Trophoblast cell (in vitro differentiated cells and primary cell): ENCODE measurements around the gene NPW.
A peak's percentile ranks its signal among the peaks of the same experiment; 100 is the strongest.

Experiments
- DNase-seq, 2 donors: peaks; one replicate each; pipeline ENCODE4 v3.0.0-alpha.2; 2016
- H2AFZ ChIP-seq: 2 replicates; pipeline ENCODE4 v1.6.1; 2013; ENCODE audit warnings: low read length, moderate library complexity, mild to moderate bottlenecking; ENCODE audit not compliant: insufficient read depth, poor library complexity
- H2AK5ac ChIP-seq: 2 replicates; pipeline ENCODE4 v1.6.1; 2013; ENCODE audit warnings: mild to moderate bottlenecking, low read length
- H2BK120ac ChIP-seq: 2 replicates; pipeline ENCODE4 v1.6.1; 2013; ENCODE audit warnings: low read length, mild to moderate bottlenecking, moderate library complexity; ENCODE audit not compliant: insufficient read depth, poor library complexity
- H2BK12ac ChIP-seq: 2 replicates; pipeline ENCODE4 v1.6.1; 2013; ENCODE audit warnings: mild to moderate bottlenecking, low read length, moderate library complexity
- H2BK5ac ChIP-seq: 2 replicates; pipeline ENCODE4 v1.6.1; 2013; ENCODE audit warnings: low read length, low read depth, moderate library complexity, mild to moderate bottlenecking; ENCODE audit not compliant: poor library complexity
- H3K14ac ChIP-seq: 2 replicates; pipeline ENCODE4 v1.6.1; 2013; ENCODE audit warnings: mild to moderate bottlenecking, low read length
- H3K18ac ChIP-seq: 2 replicates; pipeline ENCODE4 v1.6.1; 2013; ENCODE audit warnings: mild to moderate bottlenecking, low read length
- H3K23ac ChIP-seq: 2 replicates; pipeline ENCODE4 v1.6.1; 2013; ENCODE audit warnings: low read length
- H3K27ac ChIP-seq: 2 replicates; pipeline ENCODE4 v1.5.1; 2013; ENCODE audit warnings: low read depth, mild to moderate bottlenecking, inconsistent platforms, low read length, moderate library complexity
- H3K27me3 ChIP-seq: 2 replicates; pipeline ENCODE4 v1.6.1; 2013; ENCODE audit warnings: inconsistent platforms, mild to moderate bottlenecking, low read length, moderate library complexity; ENCODE audit not compliant: insufficient read depth
- H3K36me3 ChIP-seq, 2 experiments: 1 replicate in 1 of 2; 2 replicates in 1 of 2; pipeline ENCODE4 v1.6.1; 2013; ENCODE audit warnings: low read length in 2 of 2, mild to moderate bottlenecking in 2 of 2, moderate library complexity in 1 of 2; ENCODE audit not compliant: insufficient read depth in 2 of 2, control insufficient read depth in 1 of 2
- H3K4ac ChIP-seq: 2 replicates; pipeline ENCODE4 v1.6.1; 2013; ENCODE audit warnings: low read depth, mild to moderate bottlenecking, low read length, moderate library complexity
- H3K4me1 ChIP-seq, 2 experiments: 1 replicate in 1 of 2; 2 replicates in 1 of 2; pipeline ENCODE4 v1.6.1; 2013; ENCODE audit warnings: low read length in 2 of 2, mild to moderate bottlenecking in 2 of 2, moderate library complexity in 1 of 2; ENCODE audit not compliant: insufficient read depth in 2 of 2, control insufficient read depth in 1 of 2
- H3K4me2 ChIP-seq: 2 replicates; pipeline ENCODE4 v1.6.1; 2013; ENCODE audit warnings: inconsistent platforms, mild to moderate bottlenecking, low read length, moderate library complexity
- H3K4me3 ChIP-seq: 2 replicates; pipeline ENCODE4 v1.5.1; 2013; ENCODE audit warnings: mild to moderate bottlenecking, low read depth, low read length, inconsistent platforms
- H3K79me1 ChIP-seq: one replicate; pipeline ENCODE4 v1.6.1; 2013; ENCODE audit warnings: low read length
- H3K79me2 ChIP-seq: 2 replicates; pipeline ENCODE4 v1.6.1; 2013; ENCODE audit warnings: low read length, mild to moderate bottlenecking; ENCODE audit not compliant: control insufficient read depth, insufficient read depth, poor library complexity
- H3K9ac ChIP-seq: 2 replicates; pipeline ENCODE4 v1.6.1; 2013; ENCODE audit warnings: mild to moderate bottlenecking, low read length
- H3K9me3 ChIP-seq: 2 replicates; pipeline ENCODE4 v1.6.1; 2013; ENCODE audit warnings: low read depth, mild to moderate bottlenecking, control low read depth, inconsistent platforms, low read length; ENCODE audit not compliant: insufficient read depth
- H4K12ac ChIP-seq: 2 replicates; pipeline ENCODE4 v1.6.1; 2013; ENCODE audit warnings: low read depth, mild to moderate bottlenecking, low read length, moderate library complexity
- H4K8ac ChIP-seq: 2 replicates; pipeline ENCODE4 v1.6.1; 2013; ENCODE audit warnings: low read depth, mild to moderate bottlenecking, low read length, moderate library complexity
- H4K91ac ChIP-seq: one replicate; pipeline ENCODE4 v1.6.1; 2013; ENCODE audit warnings: low read depth, mild to moderate bottlenecking, low read length, moderate library complexity
- WGBS: extraction: QIAGEN DNeasy Blood & Tissue Kit; methylation state at CpG from one replicate; pipeline ENCODE4 v1.1.7; 2013; ENCODE audit warnings: missing lambda C conversion rate; ENCODE audit not compliant: insufficient read length, insufficient coverage; ENCODE audit errors: extremely low coverage; 5-methylcytosine and 5-hydroxymethylcytosine counted together

NPW gene

GRCh38 chr16:2007081-2007836 is 12.3 kb upstream of the NPW start:
- Histone ChIP-seq H3K14ac (no peak overlapping the region), H3K27ac (no peak overlapping the region), H2AFZ (no peak overlapping the region), H3K4me3 (no peak overlapping the region), H4K12ac (no peak overlapping the region), H3K36me3 (peaks cover 20 to 22% of the 10 kb centered on the region in 2 experiments), H4K91ac (no peak overlapping the region), H3K23ac (no peak overlapping the region), H3K27me3 (no peaks in the 10 kb centered on the region), H3K4me1 (peaks cover 13 to 26% of the 10 kb centered on the region in 2 experiments), H2BK12ac (no peak overlapping the region), H2BK5ac (no peak overlapping the region), H4K8ac (no peak overlapping the region), H3K18ac (no peak overlapping the region), H2AK5ac (no peak overlapping the region), H3K79me2 (peaks cover 13% of the 10 kb centered on the region), H3K4ac (peak overlapping the region; percentile 41), H3K9ac (no peak overlapping the region), H3K79me1 (peaks cover 7% of the 10 kb centered on the region), H3K4me2 (no peak overlapping the region), H2BK120ac (no peak overlapping the region), H3K9me3 (peaks cover 1% of the 10 kb centered on the region)
- DNase-seq, result no peak
- no CpG with 5 or more reads among the region's 16 CpGs for WGBS

GRCh38 chr16:2008009-2008526 is 11.5 kb upstream of the NPW start:
- peaks cover 13 to 26% of the 10 kb centered on the region in 2 experiments for H3K4me1 ChIP-seq
- H3K4me2 ChIP-seq, result peak overlapping the region; percentile 85
- no peak overlapping the region for H2AK5ac ChIP-seq
- no peak overlapping the region for H3K4me3 ChIP-seq
- H3K27ac ChIP-seq, result no peak overlapping the region
- peak; percentile 85 to 91 for DNase-seq
- no peak overlapping the region for H4K91ac ChIP-seq
- peaks cover 12 to 14% of the 10 kb centered on the region in 2 experiments for H3K36me3 ChIP-seq
- no peak overlapping the region for H2BK120ac ChIP-seq
- no peak overlapping the region for H2AFZ ChIP-seq
- WGBS, result no CpG with 5 or more reads among the region's 15 CpGs
- no peak overlapping the region for H3K14ac ChIP-seq
- H3K18ac ChIP-seq, result no peak overlapping the region
- peaks cover 7% of the 10 kb centered on the region for H3K79me1 ChIP-seq
- peaks cover 1% of the 10 kb centered on the region for H3K9me3 ChIP-seq
- no peak overlapping the region for H2BK12ac ChIP-seq
- H2BK5ac ChIP-seq, result no peak overlapping the region
- no peak overlapping the region for H3K23ac ChIP-seq
- H3K27me3 ChIP-seq, result no peaks in the 10 kb centered on the region
- H4K12ac ChIP-seq, result no peak overlapping the region
- no peak overlapping the region for H4K8ac ChIP-seq
- peak overlapping the region; percentile 32 for H3K4ac ChIP-seq
- H3K79me2 ChIP-seq, result peaks cover 13% of the 10 kb centered on the region
- H3K9ac ChIP-seq, result no peak overlapping the region

- Histone ChIP-seq H3K14ac (no peak overlapping the region), H4K91ac (no peak overlapping the region), H3K27ac (no peak overlapping the region), H2BK12ac (no peak overlapping the region), H2BK5ac (no peak overlapping the region), H3K9ac (peak overlapping the region; percentile 99), H4K12ac (no peak overlapping the region), H2BK120ac (no peak overlapping the region), H3K4ac (peak overlapping the region; percentile 56), H3K27me3 (no peaks in the 10 kb centered on the region), H3K79me2 (peaks cover 13% of the 10 kb centered on the region), H2AK5ac (no peak overlapping the region), H3K79me1 (peaks cover 7% of the 10 kb centered on the region), H3K23ac (no peak overlapping the region), H4K8ac (no peak overlapping the region), H3K4me1 (peaks cover 13 to 26% of the 10 kb centered on the region in 2 experiments), H3K18ac (no peak overlapping the region), H3K9me3 (peaks cover 1% of the 10 kb centered on the region), H2AFZ (no peak overlapping the region), H3K4me2 (peak overlapping the region; percentile 85), H3K4me3 (peak overlapping the region; percentile 96), H3K36me3 (peaks cover 7 to 9% of the 10 kb centered on the region in 2 experiments)
- peak in 1 of 2 donors; percentile 52 for DNase-seq
- WGBS, result no CpG with 5 or more reads among the region's 23 CpGs
These were observed 10.9 kb upstream of the NPW start for GRCh38 chr16:2008631-2009163.

GRCh38 chr16:2009164-2009711 is 10.3 kb upstream of the NPW start:
- no peak overlapping the region for H3K23ac ChIP-seq
- peaks cover 13% of the 10 kb centered on the region for H3K79me2 ChIP-seq
- H3K9ac ChIP-seq, result peak overlapping the region; percentile 99
- H3K14ac ChIP-seq, result peak overlapping the region; percentile 88
- peak overlapping the region; percentile 96 for H3K4me3 ChIP-seq
- peak overlapping the region; percentile 52 for H2BK120ac ChIP-seq
- peak overlapping the region; percentile 81 for H4K91ac ChIP-seq
- H2AFZ ChIP-seq, result peak overlapping the region; percentile 50
- H4K8ac ChIP-seq, result peak overlapping the region; percentile 77
- H3K9me3 ChIP-seq, result peaks cover 1% of the 10 kb centered on the region
- peak overlapping the region; percentile 32 for H2AK5ac ChIP-seq
- H3K4me2 ChIP-seq, result peak overlapping the region; percentile 85
- no CpG with 5 or more reads among the region's 55 CpGs for WGBS
- H3K18ac ChIP-seq, result peak overlapping the region; percentile 81
- peaks cover 7% of the 10 kb centered on the region for H3K79me1 ChIP-seq
- no peak overlapping the region for H2BK12ac ChIP-seq
- peaks cover 9 to 23% of the 10 kb centered on the region in 2 experiments for H3K4me1 ChIP-seq
- peak in 1 of 2 donors; percentile 43 for DNase-seq
- no peaks in the 10 kb centered on the region for H3K27me3 ChIP-seq
- peaks cover 7 to 9% of the 10 kb centered on the region in 2 experiments for H3K36me3 ChIP-seq
- peak overlapping the region; percentile 22 for H3K27ac ChIP-seq
- peak overlapping the region; percentile 68 for H3K4ac ChIP-seq
- H2BK5ac ChIP-seq, result peak overlapping the region; percentile 26
- H4K12ac ChIP-seq, result peak overlapping the region; percentile 73
